GM23338 (cell line): ENCODE results near the gene TRAF7.

Experiments used
- CTCF ChIP-seq, 2 experiments: fragments of 200-600 bp in 1 of 2; sonication (generic) in 1 of 2; conservative IDR thresholded peaks; 2 replicates each; pipeline versions ENCODE4 v1.5.1 to v1.6.1; 2016 to 2017; ENCODE audit warnings: antibody characterized with exemption in 2 of 2, low read depth in 2 of 2, mild to moderate bottlenecking in 2 of 2, moderate library complexity in 1 of 2
- EZH2 ChIP-seq: fragments of 200-600 bp; sonication (generic); IDR thresholded peaks from one replicate; pipeline ENCODE4 v1.8.0; 2017; ENCODE audit warnings: antibody characterized with exemption, mild to moderate bottlenecking, low read depth; ENCODE audit not compliant: unreplicated experiment
- EZH2phosphoT487 ChIP-seq: fragments of 200-600 bp; sonication (generic); IDR thresholded peaks from one replicate; pipeline ENCODE4 v1.8.1; 2018; ENCODE audit warnings: antibody characterized with exemption; ENCODE audit not compliant: unreplicated experiment
- POLR2AphosphoS5 ChIP-seq: IDR thresholded peaks from 2 replicates; pipeline ENCODE4 v1.6.1; 2016; ENCODE audit warnings: antibody characterized with exemption, low read depth
- ZNF462 ChIP-seq: fragments of 250-450 bp; sonication (Bioruptor Pico); IDR thresholded peaks from 2 replicates; pipeline ENCODE4 v1.5.0; 2020; ENCODE audit warnings: mild to moderate bottlenecking, moderate library complexity

- TF ChIP-seq CTCF (conservative IDR thresholded peaks at IDR 0.05; ENCODE audit: low read depth in 2 of 2) = no peak
- no peak for TF ChIP-seq EZH2phosphoT487
- no peak for TF ChIP-seq POLR2AphosphoS5
- TF ChIP-seq ZNF462 (CRISPR knock-in tag) = no peak
- no peak for TF ChIP-seq EZH2
These were observed 71.3 kb downstream of the TRAF7 start for GRCh38 chr16:2226918-2227317.
